HG03442 (cell line): ENCODE measurements around the gene CARNS1.
"Not testable (repeated sequence)": the region's sequence is repeated elsewhere in the genome, so short reads cannot be mapped to it uniquely, and the experiment has no call there.

Source experiments
- ATAC-seq: cut with Tn5 transposase; IDR thresholded peaks from one replicate; pipeline ENCODE4 v1.9.1; 2021; ENCODE audit warnings: mild to moderate bottlenecking, moderate library complexity; ENCODE audit not compliant: unreplicated experiment

CARNS1 gene

GRCh38 chr11:67396587-67397389 is 18.7 kb upstream of the CARNS1 start:
- no peak for ATAC-seq

GRCh38 chr11:67397536-67397935 is 17.9 kb upstream of the CARNS1 start:
- ATAC-seq: no peak

- no peak for ATAC-seq
Measured at GRCh38 chr11:67397986-67398660, 17.4 kb upstream of the CARNS1 start.

GRCh38 chr11:67398661-67399563 is 16.6 kb upstream of the CARNS1 start:
- ATAC-seq: no peak

GRCh38 chr11:67400251-67400941 is 15.1 kb upstream of the CARNS1 start:
- no peak for ATAC-seq

- peak; percentile 12 for ATAC-seq
Measured at GRCh38 chr11:67400942-67401494, 14.5 kb upstream of the CARNS1 start.

- ATAC-seq: peak; percentile 64
Measured at GRCh38 chr11:67401495-67402191, 13.8 kb upstream of the CARNS1 start, which contains the start of gene PPP1CA. TSS of gene PPP1CA (minus strand) at chr11:67401858. CDS start at chr11:67401782, 76 bp downstream.

GRCh38 chr11:67402192-67402839 is 13.2 kb upstream of the CARNS1 start:
- ATAC-seq: not testable (repeated sequence)

GRCh38 chr11:67403085-67403484 is 12.4 kb upstream of the CARNS1 start:
- ATAC-seq: not testable (repeated sequence)

- ATAC-seq: no peak
Measured at GRCh38 chr11:67404515-67405195, 10.8 kb upstream of the CARNS1 start.

GRCh38 chr11:67405196-67405567 is 10.3 kb upstream of the CARNS1 start:
- ATAC-seq: no peak

GRCh38 chr11:67405688-67406339 is 9.7 kb upstream of the CARNS1 start:
- no peak for ATAC-seq

GRCh38 chr11:67406420-67406968 is 9.0 kb upstream of the CARNS1 start:
- no peak for ATAC-seq

GRCh38 chr11:67406969-67407687 is 8.3 kb upstream of the CARNS1 start:
- ATAC-seq: no peak

- no peak for ATAC-seq
Measured at GRCh38 chr11:67407688-67408163, 7.8 kb upstream of the CARNS1 start.

GRCh38 chr11:67408437-67409200 is 6.9 kb upstream of the CARNS1 start:
- ATAC-seq: no peak
